Left forelimb (tissue), 1 donor: ENCODE data around the gene TEX22.

Experiments
- DNase-seq: peaks from one replicate; pipeline ENCODE4 v3.0.0-alpha.2; 2018; ENCODE audit warnings: low spot score

Gene TEX22

GRCh38 chr14:105439710-105440553, 41.6 kb downstream of the TEX22 start:
- DNase-seq = no peak

- DNase-seq = no peak
These were observed 42.2 kb downstream of the TEX22 start for GRCh38 chr14:105440554-105440900.

- DNase-seq = no peak
These were observed 42.7 kb downstream of the TEX22 start for GRCh38 chr14:105440992-105441391.

- DNase-seq = no peak
These were observed 43.8 kb downstream of the TEX22 start for GRCh38 chr14:105442125-105442524.

- DNase-seq = no peak
These were observed 44.5 kb downstream of the TEX22 start for GRCh38 chr14:105442834-105443233.

GRCh38 chr14:105444859-105445258, 46.5 kb downstream of the TEX22 start:
- DNase-seq = no peak

GRCh38 chr14:105445290-105445689, 47.0 kb downstream of the TEX22 start:
- no peak for DNase-seq

- no peak for DNase-seq
These were observed 47.8 kb downstream of the TEX22 start for GRCh38 chr14:105445901-105446845.

- no peak for DNase-seq
These were observed 48.6 kb downstream of the TEX22 start for GRCh38 chr14:105446971-105447370.

GRCh38 chr14:105447651-105448640, 49.6 kb downstream of the TEX22 start:
- no peak for DNase-seq

GRCh38 chr14:105448706-105449111, 50.4 kb downstream of the TEX22 start:
- DNase-seq = no peak

- DNase-seq = no peak
These were observed 51.2 kb downstream of the TEX22 start for GRCh38 chr14:105449276-105450122.

GRCh38 chr14:105450123-105450505, 51.8 kb downstream of the TEX22 start:
- no peak for DNase-seq

- no peak for DNase-seq
These were observed 52.8 kb downstream of the TEX22 start for GRCh38 chr14:105450864-105451720.

GRCh38 chr14:105452963-105453362, 54.6 kb downstream of the TEX22 start:
- DNase-seq = no peak

- no peak for DNase-seq
These were observed 55.5 kb downstream of the TEX22 start for GRCh38 chr14:105453847-105454246.

- DNase-seq = no peak
These were observed 56.8 kb downstream of the TEX22 start for GRCh38 chr14:105455086-105455640.

- no peak for DNase-seq
These were observed 57.7 kb downstream of the TEX22 start for GRCh38 chr14:105455766-105456660.
